Brain microvascular endothelial cell (primary cell): ENCODE data around the gene ABCC3.
A peak's percentile ranks its signal among the peaks of the same experiment; 100 is the strongest.

Source experiments
- DNase-seq: peaks from one replicate; pipeline ENCODE4 v3.0.0-alpha.2; 2020
- H3K27ac ChIP-seq: fragments of 250-450 bp; sonication (Bioruptor Pico); 2 replicates; pipeline ENCODE4 v1.5.1; 2020; ENCODE audit warnings: mild to moderate bottlenecking, moderate library complexity
- H3K27me3 ChIP-seq: fragments of 250-450 bp; sonication (Bioruptor Pico); replicated peaks from 2 replicates; pipeline ENCODE4 v1.5.1; 2020; ENCODE audit warnings: mild to moderate bottlenecking
- H3K36me3 ChIP-seq: fragments of 250-450 bp; sonication (Bioruptor Pico); replicated peaks from 2 replicates; pipeline ENCODE4 v1.5.1; 2020; ENCODE audit warnings: mild to moderate bottlenecking
- H3K4me3 ChIP-seq: 2 replicates; pipeline ENCODE4 v1.5.1; 2011; ENCODE audit warnings: low read depth, mild to moderate bottlenecking, control low read depth, low read length, moderate library complexity
- CTCF ChIP-seq: IDR thresholded peaks from 2 replicates; pipeline ENCODE4 v1.5.1; 2011; ENCODE audit warnings: low read depth, mild to moderate bottlenecking, moderate library complexity, low read length, control low read depth, inconsistent platforms; ENCODE audit errors: missing control alignments
- in situ Hi-C: cut with HindIII; loops from 2 replicates; pipeline ENCODE4 v1.10.0; 2017; ENCODE audit warnings: low sequenced_read_pairs, low pct_ligation_motif_present

The ABCC3 gene

GRCh38 chr17:50712641-50713040 is 78.0 kb downstream of the ABCC3 start:
- TF ChIP-seq CTCF, result no peak
- H3K4me3 ChIP-seq, result no peak overlapping the region
- no peaks in the 10 kb centered on the region for H3K27me3 ChIP-seq
- no peaks in the 10 kb centered on the region for H3K36me3 ChIP-seq
- DNase-seq, result no peak
- H3K27ac ChIP-seq, result no peak overlapping the region
- in situ Hi-C loops, result no loop called here

- H3K36me3 ChIP-seq, result peaks cover 2% of the 10 kb centered on the region
- in situ Hi-C loops, result no loop called here
- no peak overlapping the region for H3K4me3 ChIP-seq
- TF ChIP-seq CTCF, result no peak
- no peak overlapping the region for H3K27ac ChIP-seq
- H3K27me3 ChIP-seq, result no peaks in the 10 kb centered on the region
- DNase-seq, result no peak
These were observed 80.8 kb downstream of the ABCC3 start for GRCh38 chr17:50715471-50715870.

- peaks cover 2% of the 10 kb centered on the region for H3K36me3 ChIP-seq
- in situ Hi-C loops, result no loop called here
- DNase-seq, result peak; percentile 89
- H3K27me3 ChIP-seq, result no peaks in the 10 kb centered on the region
- H3K27ac ChIP-seq, result peak within 1 kb of the TSS; percentile 99
- no peak for TF ChIP-seq CTCF
- peak within 1 kb of the TSS; percentile 90 for H3K4me3 ChIP-seq
These were observed 84.7 kb downstream of the ABCC3 start, which contains the start of gene LUC7L3 for GRCh38 chr17:50719144-50719923. Gene LUC7L3 (plus strand): TSS chr17:50719603. CDS start chr17:50719733, 130 bp downstream.

- peak overlapping the region; percentile 99 for H3K27ac ChIP-seq
- TF ChIP-seq CTCF, result no peak
- no peaks in the 10 kb centered on the region for H3K27me3 ChIP-seq
- H3K36me3 ChIP-seq, result peaks cover 2% of the 10 kb centered on the region
- DNase-seq, result no peak
- in situ Hi-C loops, result no loop called here
- H3K4me3 ChIP-seq, result peak overlapping the region; percentile 90
These were observed 85.5 kb downstream of the ABCC3 start for GRCh38 chr17:50719924-50720794.

- no peak for TF ChIP-seq CTCF
- H3K4me3 ChIP-seq, result peak overlapping the region; percentile 90
- no peak for DNase-seq
- H3K27me3 ChIP-seq, result no peaks in the 10 kb centered on the region
- peaks cover 2% of the 10 kb centered on the region for H3K36me3 ChIP-seq
- in situ Hi-C loops, result no loop called here
- peak overlapping the region; percentile 15 for H3K27ac ChIP-seq
These were observed 86.7 kb downstream of the ABCC3 start for GRCh38 chr17:50721194-50722010.
